ENCODE measurements around the gene CEACAM1.
"Not testable (repeated sequence)": the region's sequence is repeated elsewhere in the genome, so short reads cannot be mapped to it uniquely, and the experiment has no call there.

CEACAM1 gene

GRCh38 chr19:42471554-42472249 lies 56.6 kb downstream of the CEACAM1 start:
- Histone ChIP-seq H3K36me3 (ENCODE audit: control insufficient read depth, insufficient read depth, low read length, severe bottlenecking) (no peaks in the 10 kb centered on the region), H3K27me3 (replicated peaks; ENCODE audit: control insufficient read depth, insufficient read depth, low read length) (peaks cover 20% of the 10 kb centered on the region), H3K9ac (ENCODE audit: low read length) (no peak overlapping the region), H3K4me1 (ENCODE audit: control insufficient read depth, insufficient read depth, low read length) (peaks cover 44% of the 10 kb centered on the region), H3K9me3 (ENCODE audit: control insufficient read depth, low read length) (no peaks in the 10 kb centered on the region), H3K4me3 (ENCODE audit: low read length) (no peak overlapping the region)
- DNase-seq (ENCODE audit: low read depth) = peak; percentile 41

DNA sequence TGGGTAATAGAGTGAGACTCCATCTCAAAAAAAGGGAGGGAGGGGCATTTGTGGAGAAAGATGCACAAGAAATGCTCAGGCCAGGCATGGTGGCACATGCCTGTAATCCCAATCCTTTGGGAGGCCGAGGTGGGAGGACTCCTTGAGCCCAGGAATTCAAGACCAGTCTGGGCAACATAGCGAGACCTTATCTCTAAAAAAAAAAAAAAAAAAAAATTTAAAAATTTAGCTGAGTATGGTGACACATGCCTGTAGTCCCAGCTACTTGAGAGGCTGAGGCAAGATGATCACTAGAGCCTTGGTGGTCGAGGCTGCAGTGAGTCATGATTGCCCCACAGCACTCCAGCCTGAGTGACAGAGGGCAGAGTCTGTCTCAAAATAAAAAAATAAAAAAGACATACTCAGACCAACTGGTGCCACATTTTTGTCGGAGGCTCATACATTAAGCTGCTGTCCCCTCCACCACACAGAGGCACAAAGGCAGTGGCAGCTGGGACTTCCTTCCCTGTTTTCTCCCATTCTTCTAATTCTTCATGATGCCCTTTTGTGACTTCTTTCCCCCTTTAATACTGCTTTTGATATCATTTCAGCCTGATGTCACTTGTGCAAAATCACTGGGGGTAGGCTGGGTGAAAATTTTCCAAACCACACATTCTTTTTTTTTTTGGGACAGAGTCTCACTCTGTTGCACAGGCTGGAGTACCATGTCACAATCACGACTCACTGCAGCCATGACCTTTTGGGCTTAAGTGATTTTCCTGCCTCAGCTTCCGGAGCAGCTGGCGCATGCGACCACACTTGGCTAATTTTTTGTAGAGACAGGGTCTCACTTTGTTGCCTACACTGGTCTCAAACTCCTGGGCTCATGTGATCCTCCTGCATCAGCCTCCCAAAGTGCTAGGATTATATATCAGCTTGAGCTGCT lies 58.7 kb downstream of the CEACAM1 start:
- Histone ChIP-seq H3K36me3 (ENCODE audit: control insufficient read depth, insufficient read depth, low read length, severe bottlenecking) (no peaks in the 10 kb centered on the region), H3K9me3 (ENCODE audit: control insufficient read depth, low read length) (no peaks in the 10 kb centered on the region), H3K27me3 (replicated peaks; ENCODE audit: control insufficient read depth, insufficient read depth, low read length) (peaks cover 16% of the 10 kb centered on the region), H3K4me1 (ENCODE audit: control insufficient read depth, insufficient read depth, low read length) (peaks cover 49% of the 10 kb centered on the region), H3K4me3 (ENCODE audit: low read length) (no peak overlapping the region), H3K9ac (ENCODE audit: low read length) (no peak overlapping the region)
- peak; percentile 36 for DNase-seq (ENCODE audit: low read depth)

DNA sequence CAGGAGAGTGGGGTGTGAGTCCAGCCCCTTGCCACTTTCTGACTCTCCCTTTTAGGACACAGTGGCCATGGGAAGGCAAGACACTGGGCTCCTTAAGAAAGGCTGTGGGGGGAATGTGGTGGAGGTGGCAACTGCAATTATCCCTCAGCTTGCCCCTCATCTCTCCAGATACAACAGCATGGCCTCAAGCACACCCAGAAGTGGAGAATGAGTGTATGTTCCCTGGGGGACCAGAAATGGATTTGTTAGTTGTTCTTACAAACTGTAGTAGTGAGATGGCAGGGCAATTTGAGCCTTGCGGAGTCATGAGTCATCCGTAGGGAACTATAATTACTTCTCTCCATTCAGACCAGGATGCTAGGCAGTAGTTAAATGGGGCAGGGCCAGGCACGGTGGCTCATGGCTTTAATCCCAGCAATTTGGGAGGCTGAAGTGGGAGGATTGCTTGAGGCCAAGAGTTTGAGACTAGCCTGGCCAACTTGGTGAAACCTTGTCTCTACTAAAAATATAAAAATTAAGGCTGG lies 59.9 kb downstream of the CEACAM1 start:
- Histone ChIP-seq H3K36me3 (ENCODE audit: control insufficient read depth, insufficient read depth, low read length, severe bottlenecking) (no peaks in the 10 kb centered on the region), H3K27me3 (replicated peaks; ENCODE audit: control insufficient read depth, insufficient read depth, low read length) (peaks cover 12% of the 10 kb centered on the region), H3K4me3 (ENCODE audit: low read length) (no peak overlapping the region), H3K9me3 (ENCODE audit: control insufficient read depth, low read length) (no peaks in the 10 kb centered on the region), H3K9ac (ENCODE audit: low read length) (no peak overlapping the region), H3K4me1 (ENCODE audit: control insufficient read depth, insufficient read depth, low read length) (peaks cover 49% of the 10 kb centered on the region)
- DNase-seq (ENCODE audit: low read depth) = peak; percentile 82

GRCh38 chr19:42467183-42467760 lies 61.0 kb downstream of the CEACAM1 start:
- H3K9me3 ChIP-seq (ENCODE audit: control insufficient read depth, low read length) = no peaks in the 10 kb centered on the region
- H3K4me3 ChIP-seq (ENCODE audit: low read length) = no peak overlapping the region
- peaks cover 44% of the 10 kb centered on the region for H3K4me1 ChIP-seq (ENCODE audit: control insufficient read depth, insufficient read depth, low read length)
- no peak overlapping the region for H3K9ac ChIP-seq (ENCODE audit: low read length)
- DNase-seq (ENCODE audit: low read depth) = peak; percentile 48
- peaks cover 13% of the 10 kb centered on the region for H3K27me3 ChIP-seq (replicated peaks; ENCODE audit: control insufficient read depth, insufficient read depth, low read length)
- H3K36me3 ChIP-seq (ENCODE audit: control insufficient read depth, insufficient read depth, low read length, severe bottlenecking) = peaks cover under 1% of the 10 kb centered on the region

GRCh38 chr19:42466521-42467182 lies 61.6 kb downstream of the CEACAM1 start:
- H3K4me1 ChIP-seq (ENCODE audit: control insufficient read depth, insufficient read depth, low read length) = peaks cover 38% of the 10 kb centered on the region
- H3K9me3 ChIP-seq (ENCODE audit: control insufficient read depth, low read length) = no peaks in the 10 kb centered on the region
- H3K36me3 ChIP-seq (ENCODE audit: control insufficient read depth, insufficient read depth, low read length, severe bottlenecking) = peaks cover 5% of the 10 kb centered on the region
- peaks cover 19% of the 10 kb centered on the region for H3K27me3 ChIP-seq (replicated peaks; ENCODE audit: control insufficient read depth, insufficient read depth, low read length)
- peak; percentile 50 for DNase-seq (ENCODE audit: low read depth)
- H3K9ac ChIP-seq (ENCODE audit: low read length) = no peak overlapping the region
- no peak overlapping the region for H3K4me3 ChIP-seq (ENCODE audit: low read length)

- peaks cover 22% of the 10 kb centered on the region for H3K27me3 ChIP-seq (replicated peaks; ENCODE audit: control insufficient read depth, insufficient read depth, low read length)
- H3K9me3 ChIP-seq (ENCODE audit: control insufficient read depth, low read length) = no peaks in the 10 kb centered on the region
- H3K36me3 ChIP-seq (ENCODE audit: control insufficient read depth, insufficient read depth, low read length, severe bottlenecking) = peaks cover 5% of the 10 kb centered on the region
- H3K4me1 ChIP-seq (ENCODE audit: control insufficient read depth, insufficient read depth, low read length) = peaks cover 32% of the 10 kb centered on the region
- DNase-seq (ENCODE audit: low read depth) = no peak
- H3K9ac ChIP-seq (ENCODE audit: low read length) = no peak overlapping the region
- H3K4me3 ChIP-seq (ENCODE audit: low read length) = no peak overlapping the region
Measured at GRCh38 chr19:42465827-42466280, 62.4 kb downstream of the CEACAM1 start.

DNA sequence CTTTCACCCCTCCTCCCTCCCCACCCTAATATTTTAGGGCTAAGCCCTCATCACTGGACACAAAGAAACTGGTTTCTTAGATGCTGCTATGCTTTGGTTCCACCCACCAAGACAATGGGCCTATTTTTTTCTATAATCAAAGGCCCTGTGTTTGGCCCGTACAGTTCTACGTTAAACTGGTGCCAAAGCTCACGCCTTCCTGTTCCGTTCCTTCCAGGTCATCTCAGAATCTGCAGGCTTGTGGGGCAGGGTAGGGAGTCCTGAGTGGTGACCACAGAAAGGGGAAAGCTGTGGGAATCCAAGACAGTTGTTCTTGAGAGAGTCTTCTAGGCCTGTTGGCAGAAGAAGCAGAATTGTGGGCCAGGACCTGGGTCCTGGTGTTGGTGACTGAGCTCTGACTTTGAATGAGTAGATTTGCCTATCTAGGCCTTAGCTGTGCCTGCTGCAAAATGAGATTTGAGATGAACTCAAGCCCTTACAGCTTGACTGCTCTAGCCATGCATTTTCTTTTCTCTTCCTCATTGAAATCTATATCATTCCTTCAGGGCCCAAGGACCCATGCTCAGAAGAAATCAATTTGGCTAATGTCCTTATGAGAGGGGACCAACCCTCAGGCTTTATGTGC lies 66.5 kb downstream of the CEACAM1 start:
- Histone ChIP-seq H3K9me3 (ENCODE audit: control insufficient read depth, low read length) (no peaks in the 10 kb centered on the region), H3K36me3 (ENCODE audit: control insufficient read depth, insufficient read depth, low read length, severe bottlenecking) (peaks cover 5% of the 10 kb centered on the region), H3K4me3 (ENCODE audit: low read length) (no peak overlapping the region), H3K9ac (ENCODE audit: low read length) (no peak overlapping the region), H3K27me3 (replicated peaks; ENCODE audit: control insufficient read depth, insufficient read depth, low read length) (peaks cover 43% of the 10 kb centered on the region), H3K4me1 (ENCODE audit: control insufficient read depth, insufficient read depth, low read length) (peaks cover 6% of the 10 kb centered on the region)
- DNase-seq (ENCODE audit: low read depth) = no peak

- peaks cover 43% of the 10 kb centered on the region for H3K27me3 ChIP-seq (replicated peaks; ENCODE audit: control insufficient read depth, insufficient read depth, low read length)
- not testable (repeated sequence) for H3K36me3 ChIP-seq (ENCODE audit: control insufficient read depth, insufficient read depth, low read length, severe bottlenecking); H3K4me3 ChIP-seq (ENCODE audit: low read length); H3K9ac ChIP-seq (ENCODE audit: low read length); H3K9me3 ChIP-seq (ENCODE audit: control insufficient read depth, low read length); H3K4me1 ChIP-seq (ENCODE audit: control insufficient read depth, insufficient read depth, low read length); DNase-seq (ENCODE audit: low read depth)
Measured at GRCh38 chr19:42461231-42461630, 67.0 kb downstream of the CEACAM1 start.

- DNase-seq (ENCODE audit: low read depth) = no peak
- H3K36me3 ChIP-seq (ENCODE audit: control insufficient read depth, insufficient read depth, low read length, severe bottlenecking) = peaks cover 5% of the 10 kb centered on the region
- peaks cover 54% of the 10 kb centered on the region for H3K27me3 ChIP-seq (replicated peaks; ENCODE audit: control insufficient read depth, insufficient read depth, low read length)
- H3K4me1 ChIP-seq (ENCODE audit: control insufficient read depth, insufficient read depth, low read length) = no peaks in the 10 kb centered on the region
- H3K4me3 ChIP-seq (ENCODE audit: low read length) = no peak overlapping the region
- H3K9ac ChIP-seq (ENCODE audit: low read length) = no peak overlapping the region
- H3K9me3 ChIP-seq (ENCODE audit: control insufficient read depth, low read length) = no peaks in the 10 kb centered on the region
Measured at GRCh38 chr19:42459926-42460325, 68.4 kb downstream of the CEACAM1 start.
